ENCODE measurements around the gene MAP2K2. TPM values are rescaled to one million over a fixed set of nuclear protein-coding genes. Genes with fewer than 3 reads are reported as not detected.

The MAP2K2 gene
- polyA plus RNA-seq, 3 donors = 30.5 to 94.5 (median 40.2) TPM

- Mint-ChIP-seq H3K4me1 (peaks cover 65% of the 10 kb centered on the region), H3K27me3 (ENCODE audit: low read depth in 3 of 3) (peaks cover 0 to 4% (median 1%) of the 10 kb centered on the region in 3 donors), H3K36me3 (peaks cover 37 to 52% of the 10 kb centered on the region in 2 donors), H3K27ac (peak overlapping the region; percentile 96 to 100 (median 99)), H3K9me3 (peaks cover 0 to 2% (median 0%) of the 10 kb centered on the region in 7 donors), H3K4me3 (peak overlapping the region; percentile 77)
- intact Hi-C loops (cut with micrococcal nuclease) = loop anchor here in 1 of 2 donors (2.0 kb wide), 1 partner anchor 51 kb away; the partner anchor contains the start of gene PIAS4
- Histone ChIP-seq H4K20me1 (ENCODE audit: insufficient read depth, low read length) (peaks cover 75% of the 10 kb centered on the region), H2AFZ (ENCODE audit: insufficient read depth, low read depth, low read length, poor library complexity, severe bottlenecking) (no peak overlapping the region), H3K9me3 (replicated peaks in 1 of 2; ENCODE audit: control insufficient read depth in 1 of 2, insufficient read depth in 1 of 2, low read length in 2 of 2) (no peaks in the 10 kb centered on the region), H3K9ac (ENCODE audit: insufficient read depth, low read length, poor library complexity, severe bottlenecking) (peak overlapping the region; percentile 82), H3K27ac (ENCODE audit: low read depth in 1 of 2, low read length in 2 of 2) (peak overlapping the region; percentile 97), H3K36me3 (replicated peaks in 1 of 2; ENCODE audit: control insufficient read depth in 1 of 2, insufficient read depth in 2 of 2, low read length in 2 of 2) (peaks cover 25 to 40% of the 10 kb centered on the region in 2 donors), H3K4me2 (replicated peaks; ENCODE audit: extremely low read depth, low read length, poor library complexity, severe bottlenecking) (peak overlapping the region; percentile 89), H3K27me3 (ENCODE audit: control insufficient read depth in 2 of 2, insufficient read depth in 2 of 2, low read length in 2 of 2) (no peaks in the 10 kb centered on the region), H3K4me1 (ENCODE audit: control insufficient read depth in 1 of 2, insufficient read depth in 2 of 2, low read length in 2 of 2) (peaks cover 77 to 92% of the 10 kb centered on the region in 2 donors), H3K4me3 (replicated peaks in 1 of 3; ENCODE audit: low read depth in 2 of 3, low read length in 3 of 3) (peak overlapping the region; percentile 13 to 93 (median 40)), H3K79me2 (ENCODE audit: insufficient read depth, low read length) (peaks cover 100% of the 10 kb centered on the region)
- 5% methylated on average over 19 of the region's 22 CpGs for WGBS (ENCODE audit: insufficient coverage)
- TF ChIP-seq, protein P1, sequence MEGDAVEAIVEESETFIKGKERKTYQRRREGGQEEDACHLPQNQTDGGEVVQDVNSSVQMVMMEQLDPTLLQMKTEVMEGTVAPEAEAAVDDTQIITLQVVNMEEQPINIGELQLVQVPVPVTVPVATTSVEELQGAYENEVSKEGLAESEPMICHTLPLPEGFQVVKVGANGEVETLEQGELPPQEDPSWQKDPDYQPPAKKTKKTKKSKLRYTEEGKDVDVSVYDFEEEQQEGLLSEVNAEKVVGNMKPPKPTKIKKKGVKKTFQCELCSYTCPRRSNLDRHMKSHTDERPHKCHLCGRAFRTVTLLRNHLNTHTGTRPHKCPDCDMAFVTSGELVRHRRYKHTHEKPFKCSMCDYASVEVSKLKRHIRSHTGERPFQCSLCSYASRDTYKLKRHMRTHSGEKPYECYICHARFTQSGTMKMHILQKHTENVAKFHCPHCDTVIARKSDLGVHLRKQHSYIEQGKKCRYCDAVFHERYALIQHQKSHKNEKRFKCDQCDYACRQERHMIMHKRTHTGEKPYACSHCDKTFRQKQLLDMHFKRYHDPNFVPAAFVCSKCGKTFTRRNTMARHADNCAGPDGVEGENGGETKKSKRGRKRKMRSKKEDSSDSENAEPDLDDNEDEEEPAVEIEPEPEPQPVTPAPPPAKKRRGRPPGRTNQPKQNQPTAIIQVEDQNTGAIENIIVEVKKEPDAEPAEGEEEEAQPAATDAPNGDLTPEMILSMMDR (IDR thresholded peaks at IDR 0.05) = peak; percentile 46
- peak; percentile 94 to 98 (median 95) for DNase-seq
Measured at GRCh38 chr19:4057931-4058692, 65.8 kb downstream of the MAP2K2 start.

GRCh38 chr19:4055209-4055552, 68.7 kb downstream of the MAP2K2 start:
- Histone ChIP-seq H2AFZ (ENCODE audit: insufficient read depth, low read depth, low read length, poor library complexity, severe bottlenecking) (no peak overlapping the region), H3K4me2 (replicated peaks; ENCODE audit: extremely low read depth, low read length, poor library complexity, severe bottlenecking) (no peak overlapping the region), H3K79me2 (ENCODE audit: insufficient read depth, low read length) (peaks cover 99% of the 10 kb centered on the region), H3K4me3 (replicated peaks in 1 of 3; ENCODE audit: low read depth in 2 of 3, low read length in 3 of 3) (no peak overlapping the region), H3K9me3 (replicated peaks in 1 of 2; ENCODE audit: control insufficient read depth in 1 of 2, insufficient read depth in 1 of 2, low read length in 2 of 2) (no peaks in the 10 kb centered on the region), H4K20me1 (ENCODE audit: insufficient read depth, low read length) (peaks cover 74% of the 10 kb centered on the region), H3K27ac (ENCODE audit: low read depth in 1 of 2, low read length in 2 of 2) (no peak overlapping the region), H3K27me3 (ENCODE audit: control insufficient read depth in 2 of 2, insufficient read depth in 2 of 2, low read length in 2 of 2) (no peaks in the 10 kb centered on the region), H3K36me3 (replicated peaks in 1 of 2; ENCODE audit: control insufficient read depth in 1 of 2, insufficient read depth in 2 of 2, low read length in 2 of 2) (peaks cover 29 to 45% of the 10 kb centered on the region in 2 donors), H3K4me1 (ENCODE audit: control insufficient read depth in 1 of 2, insufficient read depth in 2 of 2, low read length in 2 of 2) (peaks cover 70 to 84% of the 10 kb centered on the region in 2 donors), H3K9ac (ENCODE audit: insufficient read depth, low read length, poor library complexity, severe bottlenecking) (no peak overlapping the region)
- 100% methylated on average over 2 of the region's 20 CpGs for WGBS (ENCODE audit: insufficient coverage)
- Mint-ChIP-seq H3K4me3 (no peak overlapping the region), H3K9me3 (peaks cover 0 to 6% (median 2%) of the 10 kb centered on the region in 7 donors), H3K36me3 (peaks cover 51 to 63% of the 10 kb centered on the region in 2 donors), H3K4me1 (peaks cover 62% of the 10 kb centered on the region), H3K27me3 (ENCODE audit: low read depth in 3 of 3) (peaks cover 0 to 3% (median 1%) of the 10 kb centered on the region in 3 donors), H3K27ac (peak overlapping the region in 6 of 7 donors; percentile 53 to 100 (median 78))
- TF ChIP-seq, protein P1 (IDR thresholded peaks at IDR 0.05) = no peak
- DNase-seq = no peak
- intact Hi-C loops (cut with micrococcal nuclease) = no loop called here

All from CD14-positive monocyte (primary cell).